Fibroblast of lung (primary cell): ENCODE measurements around the gene IRX1. TPM values are rescaled to one million over a fixed set of nuclear protein-coding genes. Genes with fewer than 3 reads are reported as not detected.
A peak's percentile ranks its signal among the peaks of the same experiment; 100 is the strongest.

ENCODE experiments used
- DNase-seq, 2 donors: peaks; one replicate each; pipeline versions ENCODE4 v3.0.0 to v3.0.0-alpha.2; 2010; ENCODE audit warnings: low read depth in 2 of 2
- H2AFZ ChIP-seq: 2 replicates; pipeline ENCODE4 v1.5.1; 2012; ENCODE audit warnings: low read length, control low read depth, inconsistent platforms
- H3K27ac ChIP-seq: 2 replicates; pipeline ENCODE4 v1.5.1; 2011; ENCODE audit warnings: low read length, control low read depth; ENCODE audit not compliant: insufficient read depth
- H3K27me3 ChIP-seq: 2 replicates; pipeline ENCODE4 v1.5.1; 2011; ENCODE audit warnings: mild to moderate bottlenecking, low read length; ENCODE audit not compliant: control insufficient read depth, insufficient read depth
- H3K36me3 ChIP-seq: 2 replicates; pipeline ENCODE4 v1.5.1; 2011; ENCODE audit warnings: low read length; ENCODE audit not compliant: control insufficient read depth, insufficient read depth
- H3K4me1 ChIP-seq: 2 replicates; pipeline ENCODE4 v1.5.1; 2011; ENCODE audit warnings: low read length; ENCODE audit not compliant: control insufficient read depth, insufficient read depth; ENCODE audit errors: extremely low read depth
- H3K4me2 ChIP-seq: 2 replicates; pipeline ENCODE4 v1.5.1; 2011; ENCODE audit warnings: low read length, control low read depth; ENCODE audit not compliant: insufficient read depth; ENCODE audit errors: extremely low read depth
- H3K4me3 ChIP-seq, 4 experiments: fragments of 200-600 bp in 1 of 4; sonication (generic) in 1 of 4; replicated peaks in 1 of 4; 2 replicates each; pipeline ENCODE4 v1.5.1; 2011 to 2016; ENCODE audit warnings: low read length in 4 of 4, low read depth in 3 of 4, mild to moderate bottlenecking in 3 of 4, control low read depth in 2 of 4, inconsistent platforms in 1 of 4, mixed read lengths in 1 of 4; ENCODE audit not compliant: insufficient read depth in 1 of 4; ENCODE audit errors: control extremely low read depth in 1 of 4
- H3K79me2 ChIP-seq: 2 replicates; pipeline ENCODE4 v1.5.1; 2012; ENCODE audit warnings: mild to moderate bottlenecking, low read length, inconsistent platforms; ENCODE audit not compliant: control insufficient read depth, insufficient read depth
- H3K9ac ChIP-seq: 2 replicates; pipeline ENCODE4 v1.5.1; 2011; ENCODE audit warnings: mild to moderate bottlenecking, low read length, control low read depth; ENCODE audit not compliant: insufficient read depth
- H3K9me3 ChIP-seq: 2 replicates; pipeline ENCODE4 v1.5.1; 2012; ENCODE audit warnings: low read depth, low read length; ENCODE audit not compliant: control insufficient read depth, insufficient read depth
- H4K20me1 ChIP-seq: 2 replicates; pipeline ENCODE4 v1.5.1; 2011; ENCODE audit warnings: low read length; ENCODE audit not compliant: control insufficient read depth, insufficient read depth; ENCODE audit errors: extremely low read depth
- EZH2 ChIP-seq: IDR thresholded peaks from 2 replicates; pipeline ENCODE4 v1.5.1; 2012; ENCODE audit warnings: low read length, control low read depth, mild to moderate bottlenecking; ENCODE audit errors: missing control alignments
- polyA plus RNA-seq, 2 donors: library from polyadenylated mRNA; depleted of rRNA in 1 of 2; stranded (reverse) in 1 of 2; unstranded in 1 of 2; fragments of >200 nt; gene quantifications; 2 replicates each; pipeline ENCODE4 v1.2.1, GENCODE V29; 2011 to 2012; ENCODE audit warnings: missing spikeins in 1 of 2
- total RNA-seq: library from RNA; depleted of rRNA; stranded (reverse); fragments of >200 nt; gene quantifications from 2 replicates; pipeline ENCODE4 v1.2.1, GENCODE V29; 2014
- TF ChIP-seq, protein P1 (sequence below), 2 donors: IDR thresholded peaks in 1 of 2; conservative IDR thresholded peaks in 1 of 2; 1 replicate in 1 of 2; 2 replicates in 1 of 2; pipeline ENCODE4 v1.5.1; 2011 to 2012; ENCODE audit warnings: low read length in 2 of 2, control low read depth in 1 of 2, inconsistent platforms in 1 of 2, low read depth in 1 of 2, mild to moderate bottlenecking in 1 of 2

Gene IRX1
- total and polyA plus RNA-seq, 2 donors (not counting 1 experiment from before 2014, with no cell fraction given), result not detected

DNA sequence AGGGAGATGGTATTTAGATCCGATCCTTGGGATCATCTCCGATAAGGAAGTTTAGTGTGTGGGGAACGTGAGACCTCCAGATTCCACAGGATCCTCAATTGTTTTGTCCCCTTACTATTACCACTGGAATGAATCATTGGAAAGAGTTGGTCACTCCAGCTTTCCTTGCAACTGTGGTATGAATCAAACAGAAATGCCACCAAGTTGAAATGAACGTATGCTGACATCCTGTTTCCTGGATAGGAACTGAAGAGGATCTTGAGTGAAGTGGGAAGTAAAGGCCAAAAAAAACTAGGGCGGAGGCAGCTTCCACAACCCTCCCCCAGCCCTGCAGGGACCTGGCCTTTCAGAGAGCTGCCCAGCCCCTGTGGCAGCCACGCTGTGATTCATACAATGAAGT, 23.9 kb downstream of the IRX1 start:
- H3K27ac ChIP-seq, result no peak overlapping the region
- H3K4me1 ChIP-seq, result no peaks in the 10 kb centered on the region
- H3K36me3 ChIP-seq, result no peaks in the 10 kb centered on the region
- no peaks in the 10 kb centered on the region for H3K79me2 ChIP-seq
- no peak overlapping the region for H3K9ac ChIP-seq
- no peak overlapping the region for H3K4me3 ChIP-seq
- peak in 1 of 2 donors; percentile 47 for DNase-seq
- no peaks in the 10 kb centered on the region for H3K9me3 ChIP-seq
- H3K4me2 ChIP-seq, result no peak overlapping the region
- H4K20me1 ChIP-seq, result no peaks in the 10 kb centered on the region
- no peaks in the 10 kb centered on the region for H3K27me3 ChIP-seq
- no peak for TF ChIP-seq EZH2
- TF ChIP-seq, protein P1, sequence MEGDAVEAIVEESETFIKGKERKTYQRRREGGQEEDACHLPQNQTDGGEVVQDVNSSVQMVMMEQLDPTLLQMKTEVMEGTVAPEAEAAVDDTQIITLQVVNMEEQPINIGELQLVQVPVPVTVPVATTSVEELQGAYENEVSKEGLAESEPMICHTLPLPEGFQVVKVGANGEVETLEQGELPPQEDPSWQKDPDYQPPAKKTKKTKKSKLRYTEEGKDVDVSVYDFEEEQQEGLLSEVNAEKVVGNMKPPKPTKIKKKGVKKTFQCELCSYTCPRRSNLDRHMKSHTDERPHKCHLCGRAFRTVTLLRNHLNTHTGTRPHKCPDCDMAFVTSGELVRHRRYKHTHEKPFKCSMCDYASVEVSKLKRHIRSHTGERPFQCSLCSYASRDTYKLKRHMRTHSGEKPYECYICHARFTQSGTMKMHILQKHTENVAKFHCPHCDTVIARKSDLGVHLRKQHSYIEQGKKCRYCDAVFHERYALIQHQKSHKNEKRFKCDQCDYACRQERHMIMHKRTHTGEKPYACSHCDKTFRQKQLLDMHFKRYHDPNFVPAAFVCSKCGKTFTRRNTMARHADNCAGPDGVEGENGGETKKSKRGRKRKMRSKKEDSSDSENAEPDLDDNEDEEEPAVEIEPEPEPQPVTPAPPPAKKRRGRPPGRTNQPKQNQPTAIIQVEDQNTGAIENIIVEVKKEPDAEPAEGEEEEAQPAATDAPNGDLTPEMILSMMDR (conservative IDR thresholded peaks at IDR 0.05 in 1 of 2, IDR thresholded peaks at IDR 0.05 in 1 of 2; ENCODE audit: low read depth in 1 of 2, low read length in 2 of 2), result no peak
- H2AFZ ChIP-seq, result no peak overlapping the region

DNA sequence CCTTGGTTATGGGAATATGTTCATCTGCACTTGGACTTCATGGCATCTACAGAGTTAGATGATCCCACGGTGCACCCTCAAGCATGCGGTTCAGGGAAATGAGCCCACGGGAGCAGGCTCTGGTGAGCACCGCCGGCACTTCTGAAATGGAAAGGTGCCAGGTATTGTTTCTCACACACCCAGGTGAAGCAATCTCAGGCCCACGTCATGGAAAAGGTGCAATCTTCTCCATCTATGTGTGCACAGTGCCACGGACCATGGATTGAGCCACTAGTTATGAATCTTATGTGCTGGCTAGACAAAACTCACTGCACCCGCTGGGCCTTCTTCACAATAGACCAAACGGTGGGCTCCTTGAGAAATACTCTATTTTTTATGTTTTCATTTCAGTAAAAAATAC, 27.3 kb downstream of the IRX1 start:
- Histone ChIP-seq H4K20me1 (no peaks in the 10 kb centered on the region), H3K27me3 (no peaks in the 10 kb centered on the region), H3K4me2 (no peak overlapping the region), H3K4me3 (no peak overlapping the region), H3K27ac (no peak overlapping the region), H3K9ac (no peak overlapping the region), H3K36me3 (no peaks in the 10 kb centered on the region), H3K79me2 (no peaks in the 10 kb centered on the region), H3K4me1 (no peaks in the 10 kb centered on the region), H2AFZ (no peak overlapping the region), H3K9me3 (no peaks in the 10 kb centered on the region)
- TF ChIP-seq, protein P1 (conservative IDR thresholded peaks at IDR 0.05 in 1 of 2, IDR thresholded peaks at IDR 0.05 in 1 of 2; ENCODE audit: low read depth in 1 of 2, low read length in 2 of 2), result no peak
- no peak for TF ChIP-seq EZH2
- no peak for DNase-seq

DNA sequence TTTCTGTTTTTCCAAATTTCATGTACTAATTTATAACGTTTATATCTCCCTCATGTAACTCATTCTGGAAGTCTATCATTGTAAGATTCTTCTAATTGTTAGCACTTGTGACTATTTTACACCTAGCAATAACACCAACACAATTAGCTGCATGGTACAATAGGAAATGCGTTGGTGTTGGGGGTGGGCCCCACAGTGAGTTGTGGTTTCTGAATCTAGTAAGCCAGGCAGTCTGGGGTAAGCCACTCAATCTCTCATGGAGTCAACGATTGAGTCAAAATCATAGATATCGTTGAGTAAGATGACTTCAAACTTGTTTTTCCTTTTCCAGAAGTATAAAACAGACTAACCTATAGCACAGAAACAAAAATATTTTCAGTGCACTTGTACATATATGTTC, 30.0 kb downstream of the IRX1 start:
- Histone ChIP-seq H3K27me3 (no peaks in the 10 kb centered on the region), H3K9ac (no peak overlapping the region), H3K4me1 (no peaks in the 10 kb centered on the region), H2AFZ (no peak overlapping the region), H3K4me2 (no peak overlapping the region), H3K9me3 (no peaks in the 10 kb centered on the region), H3K79me2 (no peaks in the 10 kb centered on the region), H3K36me3 (no peaks in the 10 kb centered on the region), H3K4me3 (no peak overlapping the region), H3K27ac (no peak overlapping the region), H4K20me1 (no peaks in the 10 kb centered on the region)
- no peak for DNase-seq
- TF ChIP-seq, protein P1 (conservative IDR thresholded peaks at IDR 0.05 in 1 of 2, IDR thresholded peaks at IDR 0.05 in 1 of 2; ENCODE audit: low read depth in 1 of 2, low read length in 2 of 2), result no peak
- TF ChIP-seq EZH2, result no peak
